GM18517 (cell line): Measurements from ENCODE around the gene NKX6-2.

Experiments used
- ATAC-seq: cut with Tn5 transposase; IDR thresholded peaks from one replicate; pipeline ENCODE4 v1.9.1; 2021; ENCODE audit warnings: mild to moderate bottlenecking, moderate library complexity; ENCODE audit not compliant: unreplicated experiment

The NKX6-2 gene

DNA sequence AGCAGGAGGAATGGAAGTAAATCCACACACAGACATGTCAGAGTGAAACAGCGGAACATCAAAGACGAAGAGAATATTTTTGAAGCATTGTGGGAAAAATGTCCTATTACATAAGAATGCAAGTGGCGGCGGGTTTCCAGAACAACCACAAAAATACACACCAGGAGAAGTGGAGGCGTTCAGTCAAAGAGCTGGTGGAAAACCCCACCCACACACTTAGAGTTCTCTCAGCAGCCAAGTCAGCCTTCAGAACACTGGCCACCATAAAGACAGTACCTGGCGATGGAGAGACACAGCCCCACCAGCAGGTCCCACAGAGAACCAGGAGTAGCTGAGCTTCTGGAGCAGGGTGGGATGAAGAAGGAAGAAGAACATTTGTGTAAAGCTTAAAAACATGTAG lies 23.7 kb downstream of the NKX6-2 start:
- no peak for ATAC-seq

DNA sequence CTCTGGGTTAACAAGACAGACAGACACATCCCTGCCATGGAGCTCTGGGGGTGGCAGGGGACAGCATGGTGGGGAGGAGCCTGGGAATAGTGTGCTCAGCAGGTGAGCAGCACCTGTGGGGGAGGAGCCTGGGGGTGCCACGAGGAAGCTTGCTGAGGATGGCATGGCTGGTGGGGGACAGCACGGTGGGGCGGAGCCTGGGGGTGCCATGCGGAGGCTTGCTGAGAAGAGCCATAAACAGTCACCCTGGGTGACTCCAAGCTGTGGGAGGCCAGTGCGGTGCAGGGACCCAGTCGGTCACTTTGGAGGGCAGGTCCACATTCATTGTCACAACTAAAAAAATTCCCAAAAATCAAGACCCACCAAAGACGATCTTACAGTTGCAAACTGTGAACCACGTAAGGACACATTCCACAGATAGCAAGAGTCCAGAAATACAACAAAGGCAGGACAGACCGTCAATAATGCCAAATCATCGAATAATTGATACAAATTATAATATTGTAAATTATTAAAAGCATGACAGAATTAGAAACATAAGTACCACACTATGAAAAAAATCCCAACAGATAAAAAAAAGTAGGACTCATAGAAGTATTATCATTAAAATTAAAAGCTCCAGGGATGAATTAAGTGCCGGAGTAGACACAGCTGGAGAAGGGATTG lies 24.4 kb downstream of the NKX6-2 start:
- no peak for ATAC-seq

DNA sequence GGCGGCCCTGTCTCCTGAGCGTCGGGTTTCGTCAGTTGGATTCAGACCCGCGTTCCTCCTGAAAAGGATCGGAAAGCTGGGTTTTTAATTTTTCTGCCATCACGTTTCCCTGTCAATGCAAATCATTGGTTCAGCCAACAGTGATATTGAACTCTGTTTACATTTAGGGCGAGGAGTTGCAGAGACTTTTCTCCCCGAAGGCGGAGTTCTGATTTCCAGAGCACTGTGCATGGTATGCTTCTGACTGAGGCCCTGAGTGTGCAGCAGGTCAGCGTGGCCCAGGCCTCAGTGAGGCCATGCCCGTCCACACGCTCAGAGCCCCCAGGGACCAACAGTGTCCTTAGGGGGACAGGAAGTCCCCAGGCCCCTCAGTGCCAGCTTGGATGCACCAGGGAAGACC lies 27.1 kb downstream of the NKX6-2 start:
- ATAC-seq: no peak

DNA sequence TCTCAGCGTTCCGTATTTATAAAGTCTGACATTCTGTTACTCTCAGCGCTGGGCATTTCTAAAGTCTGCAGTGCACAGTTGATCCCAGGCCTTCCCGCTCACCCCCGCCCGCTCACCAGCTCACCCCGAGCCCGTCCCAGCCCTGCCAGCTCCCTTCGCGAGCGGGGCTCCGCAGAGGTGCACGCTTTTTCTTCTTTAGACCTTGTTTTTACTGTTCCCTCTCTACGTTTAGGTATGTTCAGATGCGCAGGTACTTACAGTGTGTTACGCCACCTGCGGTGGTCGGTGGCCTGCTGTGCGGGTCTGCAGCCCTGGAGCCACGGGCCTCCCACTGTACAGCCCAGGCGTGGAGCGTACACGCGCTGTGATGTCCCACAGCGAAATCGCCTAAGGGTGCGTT lies 28.8 kb downstream of the NKX6-2 start:
- ATAC-seq: no peak

- ATAC-seq: no peak
These were observed 29.4 kb downstream of the NKX6-2 start for GRCh38 chr10:132756591-132756990.

GRCh38 chr10:132755166-132755711 lies 30.7 kb downstream of the NKX6-2 start:
- ATAC-seq: no peak

DNA sequence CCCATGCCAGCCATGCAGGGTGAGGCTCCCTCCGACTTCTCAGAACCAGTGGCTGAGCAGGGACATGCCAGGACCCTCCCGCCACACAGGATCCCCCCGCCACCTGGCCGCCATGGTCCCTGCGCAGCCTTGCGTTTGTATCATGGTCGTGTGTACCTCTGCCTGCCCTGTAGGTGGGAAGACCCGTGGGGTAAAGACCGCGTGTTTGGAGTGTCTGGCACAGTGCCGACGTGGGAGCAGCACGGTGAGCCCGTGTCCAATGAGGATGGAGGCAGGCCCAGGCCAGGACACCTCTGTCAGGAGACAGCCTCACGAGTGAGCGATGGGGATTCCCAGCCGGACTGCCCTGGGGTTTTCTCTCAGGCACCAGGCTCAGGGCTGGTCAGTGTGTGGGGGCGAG lies 31.9 kb downstream of the NKX6-2 start:
- no peak for ATAC-seq

- no peak for ATAC-seq
These were observed 32.4 kb downstream of the NKX6-2 start for GRCh38 chr10:132753596-132753995.

DNA sequence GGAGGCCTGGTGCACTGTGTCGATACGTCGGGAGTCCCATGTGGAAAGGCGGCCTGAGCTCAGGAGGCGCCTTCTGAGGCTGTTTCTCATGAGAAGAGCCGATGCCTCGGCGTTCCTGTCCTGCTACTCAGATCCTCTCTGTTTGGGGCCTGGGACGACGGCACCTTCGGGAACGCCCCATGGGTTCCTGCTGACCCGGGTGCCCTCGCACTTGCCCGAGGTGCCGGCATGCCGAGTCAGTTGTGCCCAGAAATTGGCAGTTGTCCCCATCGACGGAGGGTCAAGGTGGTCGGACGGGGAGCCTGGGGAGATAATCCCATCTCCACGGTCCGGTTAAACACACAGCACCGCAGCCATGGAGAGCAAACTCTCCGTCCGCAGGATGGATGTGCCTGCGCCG lies 33.0 kb downstream of the NKX6-2 start:
- no peak for ATAC-seq

GRCh38 chr10:132752378-132752777 lies 33.6 kb downstream of the NKX6-2 start:
- ATAC-seq: no peak

- no peak for ATAC-seq
These were observed 35.0 kb downstream of the NKX6-2 start for GRCh38 chr10:132750936-132751335.

DNA sequence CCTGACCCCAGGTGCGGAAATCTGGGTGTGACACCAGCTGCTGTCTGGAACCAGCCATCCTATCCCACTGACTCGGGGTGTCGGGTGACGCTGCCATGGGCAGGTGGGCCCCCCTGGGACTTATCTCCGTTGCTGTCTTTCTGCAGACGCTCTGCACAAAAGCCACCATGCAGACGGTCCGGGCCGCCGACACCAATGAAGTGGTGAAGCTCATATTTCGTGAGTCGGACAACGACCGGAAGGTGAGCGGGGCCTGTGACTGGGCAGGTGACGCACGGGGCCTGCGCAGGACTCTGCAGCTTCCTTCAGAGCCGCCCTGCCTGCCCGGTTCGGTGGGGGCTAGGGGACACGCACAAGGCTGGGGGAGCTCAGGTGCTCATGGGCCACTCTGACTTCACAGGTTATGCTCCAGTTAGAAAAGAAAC lies 36.6 kb downstream of the NKX6-2 start:
- ATAC-seq: no peak

DNA sequence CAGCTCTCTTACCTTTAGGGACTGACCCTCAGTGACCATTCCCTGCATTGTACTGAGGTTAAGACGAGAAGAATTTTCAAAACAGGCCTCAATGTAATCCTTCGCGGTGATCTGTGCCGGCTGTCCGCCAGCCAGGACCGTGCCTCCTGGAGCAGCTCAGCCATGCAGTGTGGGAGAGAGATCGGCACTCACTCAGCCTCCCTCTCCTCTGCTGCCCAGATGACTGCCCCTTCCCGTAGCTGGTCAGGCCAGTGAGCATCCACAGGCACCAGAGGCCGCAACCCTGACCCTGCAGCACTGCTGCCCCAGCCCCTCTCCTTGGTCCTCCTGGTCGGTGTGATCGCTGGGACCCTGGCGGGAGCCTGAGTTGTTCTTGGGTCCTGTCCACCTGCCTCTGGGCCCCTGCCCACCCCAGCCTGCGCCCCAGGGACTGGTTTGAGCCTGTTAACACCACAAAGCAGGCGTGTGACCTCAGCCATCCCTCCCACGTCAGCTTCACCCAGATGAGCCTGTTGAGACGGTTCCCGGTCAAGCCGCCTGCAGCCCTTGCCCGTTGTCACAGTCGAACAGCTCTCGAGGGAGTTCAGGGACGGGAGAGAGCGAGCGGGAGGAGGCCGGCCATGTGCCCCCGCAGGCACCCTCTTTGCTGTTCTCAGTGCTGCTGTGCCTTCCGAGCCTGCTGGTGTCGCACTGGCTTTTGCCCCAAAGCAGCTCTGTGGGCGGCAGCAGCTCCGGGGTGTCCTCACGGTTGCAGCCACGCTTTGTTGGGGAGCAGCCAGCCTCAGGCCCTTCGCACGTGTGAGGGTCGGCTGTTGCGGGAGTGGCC lies 37.2 kb downstream of the NKX6-2 start:
- no peak for ATAC-seq

- no peak for ATAC-seq
These were observed 37.8 kb downstream of the NKX6-2 start for GRCh38 chr10:132748135-132748534.

GRCh38 chr10:132746801-132747625 lies 38.9 kb downstream of the NKX6-2 start:
- ATAC-seq: no peak

DNA sequence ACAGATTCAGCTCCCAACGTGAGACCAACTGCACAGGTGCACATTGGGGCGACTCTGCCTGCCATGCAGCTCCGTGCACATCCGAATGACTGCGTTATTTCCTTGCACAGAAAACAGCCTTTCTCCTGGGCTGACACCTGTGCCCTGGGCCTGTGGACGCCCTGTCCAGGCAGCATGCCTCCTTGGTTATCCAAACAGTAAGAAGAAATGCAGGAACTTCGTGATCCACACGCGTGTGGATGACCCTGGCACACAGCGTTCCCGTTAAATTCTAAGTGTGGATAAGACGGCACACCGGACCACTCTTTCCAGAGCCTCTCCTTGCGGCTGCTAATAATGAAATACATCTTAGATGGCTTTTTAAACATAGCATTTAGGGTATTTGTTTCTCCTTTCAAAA lies 39.6 kb downstream of the NKX6-2 start:
- ATAC-seq: no peak

GRCh38 chr10:132745971-132746370 lies 40.0 kb downstream of the NKX6-2 start:
- ATAC-seq: no peak

- ATAC-seq: no peak
These were observed 40.4 kb downstream of the NKX6-2 start for GRCh38 chr10:132745511-132745910.

- ATAC-seq: no peak
These were observed 41.1 kb downstream of the NKX6-2 start for GRCh38 chr10:132744839-132745238.

DNA sequence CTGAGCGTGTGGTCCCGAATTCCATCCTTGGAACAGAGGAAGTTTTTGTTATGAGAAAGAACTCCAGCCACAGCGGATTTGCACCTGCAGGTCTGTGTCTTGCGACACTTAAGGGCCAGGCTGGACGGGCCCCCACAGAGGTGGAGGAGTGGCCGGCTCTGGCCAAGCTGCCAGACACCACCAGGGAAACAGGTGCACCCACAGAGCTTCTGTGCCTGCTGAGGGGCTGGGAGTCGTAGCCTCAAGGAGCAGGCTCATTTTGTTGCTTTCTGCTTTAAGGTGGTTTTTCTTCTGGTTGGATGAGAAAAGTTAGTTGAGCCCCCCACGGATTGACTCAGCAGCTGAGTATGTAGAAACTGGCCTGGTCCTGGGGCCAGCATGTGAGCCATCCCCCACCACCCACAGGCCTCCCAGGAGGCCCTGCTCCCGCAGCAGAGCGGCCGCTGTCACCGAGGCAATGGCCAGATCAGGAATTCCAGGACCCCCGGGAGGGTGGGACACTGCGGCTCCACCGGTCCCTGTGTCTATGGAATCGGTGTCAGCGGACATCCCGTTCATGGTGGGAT lies 41.9 kb downstream of the NKX6-2 start:
- ATAC-seq: no peak
